SK-N-SH treated with all-trans-retinoic acid at 6 μM for 48 hours (cell line): ENCODE data around the gene KRTAP21-1.
"Not testable (repeated sequence)": the region's sequence is repeated elsewhere in the genome, so short reads cannot be mapped to it uniquely, and the experiment has no call there.

Experiments
- ATAC-seq: fragments of 200-7000 bp; cut with Tn5 transposase; 3 replicates; pipeline ENCODE4 v1.9.1; 2020; ENCODE audit warnings: mild to moderate bottlenecking, moderate library complexity
- ARNTL ChIP-seq: fragments of 450-650 bp; formaldehyde crosslinking; IDR thresholded peaks from 2 replicates; pipeline ENCODE4 v1.5.0; 2020; ENCODE audit warnings: low read depth, mild to moderate bottlenecking, moderate library complexity, borderline replicate concordance
- BACH2 ChIP-seq: fragments of 250-450 bp; sonication (Bioruptor Pico); IDR thresholded peaks from 2 replicates; pipeline ENCODE4 v1.9.0; 2021; ENCODE audit warnings: mild to moderate bottlenecking, borderline replicate concordance
- CREB5 ChIP-seq: fragments of 250-450 bp; sonication (Bioruptor Pico); IDR thresholded peaks from 2 replicates; pipeline ENCODE4 v1.5.1; 2020; ENCODE audit warnings: low read depth, mild to moderate bottlenecking, moderate library complexity
- CSDC2 ChIP-seq: fragments of 250-450 bp; sonication (Bioruptor Pico); IDR thresholded peaks from 2 replicates; pipeline ENCODE4 v1.5.0; 2020; ENCODE audit warnings: mild to moderate bottlenecking, moderate library complexity
- CSRNP3 ChIP-seq: fragments of 250-450 bp; sonication (Bioruptor Pico); IDR thresholded peaks from 2 replicates; pipeline ENCODE4 v1.5.1; 2021; ENCODE audit warnings: mild to moderate bottlenecking, moderate library complexity
- ESRRG ChIP-seq: fragments of 250-450 bp; sonication (Bioruptor Pico); IDR thresholded peaks from 2 replicates; pipeline ENCODE4 v1.6.1; 2021; ENCODE audit warnings: mild to moderate bottlenecking
- GLIS3 ChIP-seq: fragments of 250-450 bp; sonication (Bioruptor Pico); IDR thresholded peaks from 2 replicates; pipeline ENCODE4 v1.5.0; 2020; ENCODE audit warnings: mild to moderate bottlenecking, moderate library complexity
- ISL1 ChIP-seq: fragments of 250-450 bp; sonication (Bioruptor Pico); IDR thresholded peaks from 2 replicates; pipeline ENCODE4 v2.1.2; 2022; ENCODE audit warnings: mild to moderate bottlenecking, moderate library complexity
- OSR1 ChIP-seq: fragments of 250-450 bp; sonication (Bioruptor Pico); IDR thresholded peaks from 2 replicates; pipeline ENCODE4 v1.8.0; 2022; ENCODE audit warnings: moderate library complexity, mild to moderate bottlenecking, inconsistent platforms
- PATZ1 ChIP-seq: fragments of 250-450 bp; sonication (Bioruptor Pico); IDR thresholded peaks from 2 replicates; pipeline ENCODE4 v1.8.0; 2020; ENCODE audit warnings: mild to moderate bottlenecking, moderate library complexity, borderline replicate concordance
- POU6F1 ChIP-seq: fragments of 250-450 bp; sonication (Bioruptor Pico); IDR thresholded peaks from 2 replicates; pipeline ENCODE4 v1.8.0; 2021; ENCODE audit warnings: low read depth, mild to moderate bottlenecking, moderate library complexity, borderline replicate concordance
- RARB ChIP-seq: fragments of 250-450 bp; sonication (Bioruptor Pico); IDR thresholded peaks from 2 replicates; pipeline ENCODE4 v1.8.0; 2021; ENCODE audit warnings: mild to moderate bottlenecking, moderate library complexity
- SNAI2 ChIP-seq: fragments of 250-450 bp; sonication (Bioruptor Pico); IDR thresholded peaks from 2 replicates; pipeline ENCODE4 v1.5.0; 2020; ENCODE audit warnings: mild to moderate bottlenecking, moderate library complexity
- TCF4 ChIP-seq: fragments of 250-450 bp; sonication (Bioruptor Pico); IDR thresholded peaks from 2 replicates; pipeline ENCODE4 v1.8.0; 2021; ENCODE audit warnings: mild to moderate bottlenecking, moderate library complexity, borderline replicate concordance
- TOX ChIP-seq: fragments of 250-450 bp; sonication (Bioruptor Pico); IDR thresholded peaks from 2 replicates; pipeline ENCODE4 v1.8.0; 2021; ENCODE audit warnings: mild to moderate bottlenecking, moderate library complexity, borderline replicate concordance
- ZC3H10 ChIP-seq: fragments of 250-450 bp; sonication (Bioruptor Pico); IDR thresholded peaks from 2 replicates; pipeline ENCODE4 v1.5.1; 2021; ENCODE audit warnings: mild to moderate bottlenecking, moderate library complexity
- ZFP30 ChIP-seq: fragments of 450-650 bp; formaldehyde crosslinking; IDR thresholded peaks from 2 replicates; pipeline ENCODE4 v1.5.0; 2022; ENCODE audit warnings: mild to moderate bottlenecking, moderate library complexity
- ZNF565 ChIP-seq: fragments of 450-650 bp; formaldehyde crosslinking; conservative IDR thresholded peaks from 2 replicates; pipeline ENCODE4 v1.5.0; 2020; ENCODE audit warnings: low read depth, mild to moderate bottlenecking, moderate library complexity
- ZNF70 ChIP-seq: fragments of 450-650 bp; formaldehyde crosslinking; IDR thresholded peaks from 2 replicates; pipeline ENCODE4 v1.5.0; 2020; ENCODE audit warnings: mild to moderate bottlenecking, moderate library complexity
- ZNF8 ChIP-seq: fragments of 450-650 bp; formaldehyde crosslinking; IDR thresholded peaks from 2 replicates; pipeline ENCODE4 v1.5.0; 2020; ENCODE audit warnings: mild to moderate bottlenecking, moderate library complexity

Gene KRTAP21-1

GRCh38 chr21:30755328-30755727 lies at the start of gene KRTAP21-1:
Gene KRTAP21-1, minus strand, starts transcription at chr21:30755428. Its CDS starts 50 bp downstream, at chr21:30755378.
- not testable (repeated sequence) for ATAC-seq

- TF ChIP-seq RARB (CRISPR knock-in tag) (no peak), CSDC2 (no peak), GLIS3 (CRISPR knock-in tag) (no peak), CREB5 (CRISPR knock-in tag) (no peak), ZNF565 (CRISPR knock-in tag) (no peak), OSR1 (CRISPR knock-in tag) (no peak), ESRRG (no peak), ISL1 (CRISPR knock-in tag) (no peak), CSRNP3 (CRISPR knock-in tag) (no peak), TOX (CRISPR knock-in tag) (no peak), SNAI2 (CRISPR knock-in tag) (no peak), PATZ1 (CRISPR knock-in tag) (no peak), BACH2 (CRISPR knock-in tag) (no peak), ZFP30 (CRISPR knock-in tag) (no peak), ZNF8 (CRISPR knock-in tag) (no peak)
Measured at GRCh38 chr21:30800605-30801004, 45.4 kb upstream of the KRTAP21-1 start.

GRCh38 chr21:30793581-30794314 lies 38.5 kb upstream of the KRTAP21-1 start:
- ATAC-seq, result no peak
- TF ChIP-seq ZNF8 (CRISPR knock-in tag), result no peak
- no peak for TF ChIP-seq ESRRG
- TF ChIP-seq ZFP30 (CRISPR knock-in tag), result no peak
- TF ChIP-seq CSRNP3 (CRISPR knock-in tag), result no peak
- TF ChIP-seq GLIS3 (CRISPR knock-in tag), result no peak
- no peak for TF ChIP-seq TCF4 (CRISPR knock-in tag)
- no peak for TF ChIP-seq CREB5 (CRISPR knock-in tag)
- TF ChIP-seq BACH2 (CRISPR knock-in tag), result no peak
- no peak for TF ChIP-seq ZC3H10 (CRISPR knock-in tag)
- TF ChIP-seq POU6F1 (CRISPR knock-in tag), result no peak
- TF ChIP-seq, all 23 proteins: peak for 0

More at GRCh38 chr21:30800605-30801004, 45.4 kb upstream of the KRTAP21-1 start:
- no peak for ATAC-seq

GRCh38 chr21:30779249-30779648 lies 24.0 kb upstream of the KRTAP21-1 start:
- no peak for TF ChIP-seq ZNF70
- TF ChIP-seq ARNTL (CRISPR knock-in tag), result no peak
- TF ChIP-seq BACH2 (CRISPR knock-in tag), result no peak
- no peak for TF ChIP-seq ZC3H10 (CRISPR knock-in tag)
- TF ChIP-seq TCF4 (CRISPR knock-in tag), result no peak
- no peak for TF ChIP-seq ESRRG
- no peak for TF ChIP-seq OSR1 (CRISPR knock-in tag)
- ATAC-seq, result no peak
